ENCODE measurements around the gene DPYSL5. TPM values are rescaled to one million over a fixed set of nuclear protein-coding genes. Genes with fewer than 3 reads are reported as not detected.

DPYSL5 gene, protein sequence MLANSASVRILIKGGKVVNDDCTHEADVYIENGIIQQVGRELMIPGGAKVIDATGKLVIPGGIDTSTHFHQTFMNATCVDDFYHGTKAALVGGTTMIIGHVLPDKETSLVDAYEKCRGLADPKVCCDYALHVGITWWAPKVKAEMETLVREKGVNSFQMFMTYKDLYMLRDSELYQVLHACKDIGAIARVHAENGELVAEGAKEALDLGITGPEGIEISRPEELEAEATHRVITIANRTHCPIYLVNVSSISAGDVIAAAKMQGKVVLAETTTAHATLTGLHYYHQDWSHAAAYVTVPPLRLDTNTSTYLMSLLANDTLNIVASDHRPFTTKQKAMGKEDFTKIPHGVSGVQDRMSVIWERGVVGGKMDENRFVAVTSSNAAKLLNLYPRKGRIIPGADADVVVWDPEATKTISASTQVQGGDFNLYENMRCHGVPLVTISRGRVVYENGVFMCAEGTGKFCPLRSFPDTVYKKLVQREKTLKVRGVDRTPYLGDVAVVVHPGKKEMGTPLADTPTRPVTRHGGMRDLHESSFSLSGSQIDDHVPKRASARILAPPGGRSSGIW
- total RNA-seq, result under 1 TPM in 1 of 10 donors, not detected in 9; 0.12 TPM
- under 1 TPM in 1 of 2 donors, not detected in 1; 0.01 TPM for polyA plus RNA-seq
- long read RNA-seq, donor 1, result 0 reads
- long read RNA-seq, donor 2, result 0 reads
- long read RNA-seq, donor 3, result 0 reads

DNA sequence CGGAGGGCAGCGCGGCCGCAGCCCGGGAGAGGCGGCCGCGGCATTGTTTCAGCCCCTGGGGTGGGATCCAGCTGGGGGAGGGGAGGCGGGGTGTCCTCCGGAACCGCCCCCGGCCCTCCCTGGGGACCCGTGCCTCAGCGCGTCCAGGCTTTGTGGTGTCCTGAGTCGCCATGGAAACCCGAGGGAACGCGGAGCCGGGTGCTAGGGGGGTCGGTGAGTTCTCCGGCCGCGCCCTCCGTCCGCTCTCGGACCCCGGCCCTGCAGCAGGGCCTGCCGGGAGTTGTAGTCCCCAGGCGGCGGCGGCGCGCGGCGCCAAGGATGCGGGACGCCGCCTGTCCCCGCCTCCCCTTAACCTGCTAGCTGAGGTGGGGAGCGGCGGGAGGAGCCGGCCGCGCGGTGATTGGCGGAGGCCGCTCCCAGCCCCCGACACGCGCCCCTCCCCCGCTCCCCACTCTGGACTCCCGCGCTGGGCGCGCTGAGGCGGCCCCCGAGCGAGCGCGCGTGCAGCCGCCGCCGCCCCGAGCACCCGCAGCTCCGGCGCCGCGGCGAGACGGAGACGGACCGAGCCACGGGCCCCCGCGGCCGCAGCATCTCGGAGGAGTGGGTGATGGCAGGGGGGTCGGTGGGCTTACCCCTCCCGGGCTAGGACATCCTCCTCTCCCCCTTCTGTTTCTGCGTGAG, at the start of gene DPYSL5:
TSS of gene DPYSL5 (plus strand) at position 478 of the 681 bp plus-strand sequence. CDS start 50,368 bp downstream, outside the sequence.
- DNase-seq (peak in 1 of 2 donors; percentile 16), ATAC-seq (peak in 1 of 8 donors; percentile 9)
- Histone ChIP-seq H3K9me3 (no peaks in the 10 kb centered on the region), H3K27me3 (peaks cover 42 to 98% (median 89%) of the 10 kb centered on the region in 7 donors), H3K36me3 (no peaks in the 10 kb centered on the region), H3K4me3 (peak within 1 kb of the TSS; percentile 18 to 51 (median 40)), H3K4me1 (peaks cover 12 to 47% (median 43%) of the 10 kb centered on the region in 9 donors), H3K27ac (no peak within 1 kb of the TSS)
- intact Hi-C loops (cut with DNase I), result loop anchor here (2.0 to 10.0 kb wide), 10 partner anchors 75 to 467 kb away; no protein-coding TSS in a partner anchor
- TF ChIP-seq, protein P1, sequence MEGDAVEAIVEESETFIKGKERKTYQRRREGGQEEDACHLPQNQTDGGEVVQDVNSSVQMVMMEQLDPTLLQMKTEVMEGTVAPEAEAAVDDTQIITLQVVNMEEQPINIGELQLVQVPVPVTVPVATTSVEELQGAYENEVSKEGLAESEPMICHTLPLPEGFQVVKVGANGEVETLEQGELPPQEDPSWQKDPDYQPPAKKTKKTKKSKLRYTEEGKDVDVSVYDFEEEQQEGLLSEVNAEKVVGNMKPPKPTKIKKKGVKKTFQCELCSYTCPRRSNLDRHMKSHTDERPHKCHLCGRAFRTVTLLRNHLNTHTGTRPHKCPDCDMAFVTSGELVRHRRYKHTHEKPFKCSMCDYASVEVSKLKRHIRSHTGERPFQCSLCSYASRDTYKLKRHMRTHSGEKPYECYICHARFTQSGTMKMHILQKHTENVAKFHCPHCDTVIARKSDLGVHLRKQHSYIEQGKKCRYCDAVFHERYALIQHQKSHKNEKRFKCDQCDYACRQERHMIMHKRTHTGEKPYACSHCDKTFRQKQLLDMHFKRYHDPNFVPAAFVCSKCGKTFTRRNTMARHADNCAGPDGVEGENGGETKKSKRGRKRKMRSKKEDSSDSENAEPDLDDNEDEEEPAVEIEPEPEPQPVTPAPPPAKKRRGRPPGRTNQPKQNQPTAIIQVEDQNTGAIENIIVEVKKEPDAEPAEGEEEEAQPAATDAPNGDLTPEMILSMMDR (IDR thresholded peaks at IDR 0.05), result no peak
- 1% methylated on average over 80 to 83 of the region's 83 CpGs for WGBS, 2 donors

DNA sequence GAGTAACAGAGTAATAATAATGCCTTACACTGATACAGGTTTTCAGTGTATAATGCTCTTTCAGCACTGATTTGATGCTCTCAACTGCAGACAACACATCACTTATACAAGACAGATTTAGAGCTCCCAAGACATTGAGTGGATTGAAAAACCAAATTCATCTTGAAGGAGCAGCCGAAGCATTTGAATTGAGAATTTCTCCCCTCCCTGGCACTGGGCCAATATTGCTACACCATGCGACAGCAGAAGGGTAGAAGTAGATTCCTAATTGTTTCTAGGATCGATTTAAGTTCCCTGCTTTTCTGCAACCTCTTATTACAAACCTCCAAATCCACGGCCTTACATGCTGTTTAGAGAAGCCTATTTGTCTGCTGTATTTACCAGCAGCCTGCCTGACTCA, 46.6 kb upstream of the DPYSL5 start:
- Histone ChIP-seq H3K9me3 (no peaks in the 10 kb centered on the region), H3K4me3 (no peak overlapping the region), H3K36me3 (peaks cover 0 to 2% (median 0%) of the 10 kb centered on the region in 9 donors), H3K27me3 (no peaks in the 10 kb centered on the region), H3K27ac (no peak overlapping the region), H3K4me1 (peaks cover 0 to 7% (median 0%) of the 10 kb centered on the region in 9 donors)
- ATAC-seq (no peak), DNase-seq (no peak)
- WGBS, 2 donors, result 83% methylated on average over 4 of the region's 4 CpGs
- TF ChIP-seq, protein P1 (IDR thresholded peaks at IDR 0.05), result no peak
- intact Hi-C loops (cut with DNase I), result no loop called here

DNA sequence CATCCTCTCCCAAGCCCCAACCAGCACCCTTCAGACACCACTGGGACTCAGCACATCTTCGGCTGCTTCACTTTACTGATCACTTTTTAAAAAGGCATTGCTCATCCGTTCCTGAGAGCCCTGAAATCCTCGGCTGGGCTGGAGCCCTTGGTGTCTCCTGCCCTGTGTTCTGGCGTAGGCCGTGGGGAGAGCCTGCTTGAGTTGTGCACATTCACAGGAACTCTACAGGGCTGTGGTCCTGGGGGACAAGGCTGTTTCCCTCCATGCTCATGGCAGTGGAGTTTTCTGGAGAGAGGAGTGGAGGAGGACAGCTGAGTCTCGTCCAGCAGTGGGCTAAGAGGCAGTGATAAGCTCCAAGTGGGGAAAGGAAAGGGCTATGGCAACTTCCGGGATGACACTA, 46.1 kb upstream of the DPYSL5 start:
- intact Hi-C loops (cut with DNase I), result no loop called here
- WGBS, 2 donors, result 89 to 92% methylated on average over 7 of the region's 7 CpGs
- no peak for DNase-seq

More for the DNA sequence above, 46.1 kb upstream of the DPYSL5 start:
- TF ChIP-seq, protein P1 (IDR thresholded peaks at IDR 0.05), result no peak
- Histone ChIP-seq H3K27ac (no peak overlapping the region), H3K27me3 (no peaks in the 10 kb centered on the region), H3K4me1 (peaks cover 0 to 8% (median 0%) of the 10 kb centered on the region in 9 donors), H3K9me3 (no peaks in the 10 kb centered on the region), H3K36me3 (peaks cover 0 to 2% (median 0%) of the 10 kb centered on the region in 9 donors), H3K4me3 (no peak overlapping the region)
- no peak for ATAC-seq
